AG09309 (cell line): ENCODE results near the gene EPHA6.
"Not testable (repeated sequence)": the region's sequence is repeated elsewhere in the genome, so short reads cannot be mapped to it uniquely, and the experiment has no call there.

Experiments used
- DNase-seq: peaks from one replicate; pipeline ENCODE4 v3.0.0-alpha.2; 2010; ENCODE audit warnings: low read depth
- H3K4me3 ChIP-seq: 2 replicates; pipeline ENCODE4 v1.5.1; 2011; ENCODE audit warnings: mild to moderate bottlenecking, low read depth, low read length, moderate library complexity; ENCODE audit not compliant: control insufficient read depth
- TF ChIP-seq, protein P1 (sequence below): IDR thresholded peaks from 2 replicates; pipeline ENCODE4 v1.5.1; 2011; ENCODE audit warnings: mild to moderate bottlenecking, low read depth, low read length, inconsistent platforms; ENCODE audit not compliant: insufficient read depth, control insufficient read depth; ENCODE audit errors: missing control alignments

Gene EPHA6

GRCh38 chr3:96900566-96900965, 86.2 kb downstream of the EPHA6 start:
- TF ChIP-seq, protein P1, sequence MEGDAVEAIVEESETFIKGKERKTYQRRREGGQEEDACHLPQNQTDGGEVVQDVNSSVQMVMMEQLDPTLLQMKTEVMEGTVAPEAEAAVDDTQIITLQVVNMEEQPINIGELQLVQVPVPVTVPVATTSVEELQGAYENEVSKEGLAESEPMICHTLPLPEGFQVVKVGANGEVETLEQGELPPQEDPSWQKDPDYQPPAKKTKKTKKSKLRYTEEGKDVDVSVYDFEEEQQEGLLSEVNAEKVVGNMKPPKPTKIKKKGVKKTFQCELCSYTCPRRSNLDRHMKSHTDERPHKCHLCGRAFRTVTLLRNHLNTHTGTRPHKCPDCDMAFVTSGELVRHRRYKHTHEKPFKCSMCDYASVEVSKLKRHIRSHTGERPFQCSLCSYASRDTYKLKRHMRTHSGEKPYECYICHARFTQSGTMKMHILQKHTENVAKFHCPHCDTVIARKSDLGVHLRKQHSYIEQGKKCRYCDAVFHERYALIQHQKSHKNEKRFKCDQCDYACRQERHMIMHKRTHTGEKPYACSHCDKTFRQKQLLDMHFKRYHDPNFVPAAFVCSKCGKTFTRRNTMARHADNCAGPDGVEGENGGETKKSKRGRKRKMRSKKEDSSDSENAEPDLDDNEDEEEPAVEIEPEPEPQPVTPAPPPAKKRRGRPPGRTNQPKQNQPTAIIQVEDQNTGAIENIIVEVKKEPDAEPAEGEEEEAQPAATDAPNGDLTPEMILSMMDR = no peak
- DNase-seq = no peak

GRCh38 chr3:96915445-96915844, 101.1 kb downstream of the EPHA6 start:
- DNase-seq = no peak
- no peak overlapping the region for H3K4me3 ChIP-seq
- TF ChIP-seq, protein P1 = no peak

More at GRCh38 chr3:96900566-96900965, 86.2 kb downstream of the EPHA6 start:
- H3K4me3 ChIP-seq = no peak overlapping the region

- no peak for DNase-seq
- no peak overlapping the region for H3K4me3 ChIP-seq
- TF ChIP-seq, protein P1 = no peak
Observed at GRCh38 chr3:96931119-96931862, 116.9 kb downstream of the EPHA6 start.

- not testable (repeated sequence) for H3K4me3 ChIP-seq, DNase-seq
Observed at GRCh38 chr3:96942131-96942530, 127.7 kb downstream of the EPHA6 start.

GRCh38 chr3:96958856-96959255, 144.5 kb downstream of the EPHA6 start:
- DNase-seq = no peak
- TF ChIP-seq, protein P1 = no peak
- H3K4me3 ChIP-seq = no peak overlapping the region

DNA sequence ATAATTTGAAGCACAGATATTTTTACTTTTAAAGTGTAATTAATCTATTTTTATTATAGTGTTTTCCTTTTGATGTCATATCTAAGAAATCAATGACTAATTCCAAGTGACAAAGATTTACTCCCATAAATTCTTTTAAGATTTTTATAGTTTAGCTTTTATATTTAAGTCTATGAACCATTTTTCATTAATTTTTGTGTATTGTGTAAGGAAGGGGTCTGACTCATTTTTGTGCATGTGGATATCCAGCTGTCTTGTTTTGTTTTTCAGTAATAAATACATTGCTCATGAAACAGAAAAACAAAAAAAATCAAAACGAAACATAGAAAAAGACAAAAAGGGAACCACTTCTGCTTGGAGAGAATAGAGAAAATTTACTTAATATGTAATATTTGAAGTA, 145.1 kb downstream of the EPHA6 start:
- TF ChIP-seq, protein P1 = no peak
- DNase-seq = no peak

DNA sequence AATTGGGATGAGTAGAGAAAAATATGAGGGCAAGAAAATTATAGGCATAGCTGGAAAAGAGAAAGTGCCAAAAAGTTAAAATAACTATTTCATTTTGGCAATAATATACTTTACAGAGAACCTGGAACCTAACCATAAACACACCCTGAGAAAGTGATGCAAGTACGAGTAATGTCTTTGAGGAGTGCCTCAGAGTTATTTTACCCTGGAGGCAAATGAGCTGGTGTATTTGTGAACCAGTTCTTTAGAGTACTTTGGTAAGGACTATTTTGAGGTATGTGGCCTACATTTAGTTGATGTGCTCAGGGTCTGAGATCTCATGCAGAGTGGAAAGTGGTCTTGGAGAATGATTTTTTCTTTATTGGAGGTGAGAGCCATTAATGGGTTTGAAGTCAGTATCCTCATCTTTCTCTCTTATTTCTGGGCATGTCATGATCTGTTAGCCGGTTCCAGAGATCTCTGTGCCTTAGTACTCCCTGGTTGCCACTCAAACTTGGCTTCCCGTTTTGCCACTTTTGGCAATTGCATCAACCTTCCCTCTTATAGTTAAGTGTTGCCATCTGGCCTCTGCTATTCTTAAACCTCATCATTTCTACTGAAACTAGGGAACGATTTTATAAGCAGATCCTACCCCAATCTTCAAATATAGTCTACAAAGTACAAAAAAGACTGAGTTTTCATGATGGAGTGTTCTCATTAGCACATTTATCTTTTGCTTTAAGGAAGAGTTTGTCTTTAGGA, 145.7 kb downstream of the EPHA6 start:
- no peak overlapping the region for H3K4me3 ChIP-seq

More for the DNA sequence above, 145.1 kb downstream of the EPHA6 start:
- no peak overlapping the region for H3K4me3 ChIP-seq

More for the DNA sequence above, 145.7 kb downstream of the EPHA6 start:
- TF ChIP-seq, protein P1 = no peak
- DNase-seq = no peak
